HCT116 (cell line): Measurements from ENCODE around the gene UBE2H. TPM values are rescaled to one million over a fixed set of nuclear protein-coding genes. Genes with fewer than 3 reads are reported as not detected.

Experiments used
- ATAC-seq: fragments of 200-7000 bp; cut with Tn5 transposase; 2 replicates; pipeline ENCODE4 v1.9.1; 2020; ENCODE audit warnings: mild to moderate bottlenecking, moderate library complexity
- BruUV-seq: library from RNA; stranded (reverse); fragments of 400-500 nt; replicated peaks from 2 replicates; lab custom pipeline; 2021; lab: Mats Ljungman, UMichigan
- CTCF ChIA-PET: fragments of 300-600 bp; sonication (Branson Sonifier 250); formaldehyde crosslinking; loops from one replicate; lab custom pipeline; 2021; ENCODE audit warnings: antibody characterized with exemption; lab: Charles Lee
- POLR2A ChIA-PET: fragments of 300-600, 350-600 bp; sonication (Branson Sonifier 250); formaldehyde crosslinking; loops from one replicate; lab custom pipeline; 2021; ENCODE audit warnings: antibody characterized with exemption; lab: Charles Lee
- RAD21 ChIA-PET, 2 experiments: fragments of 300-600 bp; sonication (Branson Sonifier 250); formaldehyde crosslinking; loops; one replicate each; lab custom pipeline; 2023; ENCODE audit warnings: low total read pairs in 2 of 2; ENCODE audit not compliant: uncharacterized antibody in 2 of 2, unreplicated experiment in 2 of 2, low non-redundant PET in 1 of 2; lab: Charles Lee
- DNase-seq: peaks from one replicate; pipeline ENCODE4 v3.0.0-alpha.2; 2010; ENCODE audit warnings: low read depth, low spot score
- H2AFZ ChIP-seq: fragments of 200-600 bp; shearing (Covaris generic), sonication (generic); 2 replicates; pipeline ENCODE4 v1.6.1; 2017; ENCODE audit warnings: low read depth, mixed run types, mixed read lengths, antibody characterized with exemption, low read length; ENCODE audit not compliant: poor library complexity, severe bottlenecking
- H3K27ac ChIP-seq: 2 replicates; pipeline ENCODE4 v1.5.1; 2012; ENCODE audit warnings: low read depth, low read length
- H3K27me3 ChIP-seq: fragments of 200-600 bp; sonication (generic); 2 replicates; pipeline ENCODE4 v1.6.1; 2016; ENCODE audit warnings: mixed run types, low read length, mixed read lengths; ENCODE audit not compliant: insufficient read depth
- H3K36me3 ChIP-seq, 2 experiments: fragments of 200-500 bp in 1 of 2; fragments of 200-600 bp in 1 of 2; sonication (Bioruptor generic) in 1 of 2; sonication (generic) in 1 of 2; 2 replicates each; pipeline versions ENCODE4 v1.5.1 to v1.6.1; 2014 to 2016; ENCODE audit warnings: low read length in 2 of 2, inconsistent platforms in 1 of 2, mixed read lengths in 1 of 2, mixed run types in 1 of 2; ENCODE audit not compliant: insufficient read depth in 2 of 2, control insufficient read depth in 1 of 2
- H3K4me1 ChIP-seq, 2 experiments: fragments of 200-600 bp in 1 of 2; sonication (generic) in 1 of 2; 2 replicates each; pipeline versions ENCODE4 v1.5.1 to v1.6.1; 2012 to 2017; ENCODE audit warnings: low read length in 2 of 2, inconsistent platforms in 1 of 2, mild to moderate bottlenecking in 1 of 2, mixed read lengths in 1 of 2, mixed run types in 1 of 2, moderate library complexity in 1 of 2; ENCODE audit not compliant: insufficient read depth in 2 of 2, control insufficient read depth in 1 of 2
- H3K4me2 ChIP-seq: fragments of 200-600 bp; sonication (generic); 2 replicates; pipeline ENCODE4 v1.6.1; 2017; ENCODE audit warnings: mixed run types, low read length, mixed read lengths
- H3K4me3 ChIP-seq, 2 experiments: fragments of 200-600 bp in 1 of 2; sonication (generic) in 1 of 2; replicated peaks in 1 of 2; 2 replicates each; pipeline ENCODE4 v1.5.1; 2011 to 2016; ENCODE audit warnings: low read length in 2 of 2, control low read depth in 1 of 2, low read depth in 1 of 2, mild to moderate bottlenecking in 1 of 2, mixed read lengths in 1 of 2, mixed run types in 1 of 2
- H3K79me2 ChIP-seq: fragments of 200-600 bp; sonication (generic); 2 replicates; pipeline ENCODE4 v1.6.1; 2017; ENCODE audit warnings: mild to moderate bottlenecking, mixed run types, low read length, moderate library complexity, mixed read lengths; ENCODE audit not compliant: insufficient read depth
- H3K9ac ChIP-seq: fragments of 200-600 bp; sonication (generic); 2 replicates; pipeline ENCODE4 v1.6.1; 2016; ENCODE audit warnings: low read length, mixed read lengths
- H3K9me2 ChIP-seq: fragments of 200-600 bp; sonication (generic), shearing (Covaris generic); 2 replicates; pipeline ENCODE4 v1.6.1; 2017; ENCODE audit warnings: mixed run types, mild to moderate bottlenecking, moderate library complexity; ENCODE audit not compliant: insufficient read depth
- H3K9me3 ChIP-seq, 2 experiments: fragments of 200-500 bp in 1 of 2; fragments of 200-600 bp in 1 of 2; sonication (Bioruptor generic) in 1 of 2; sonication (generic) in 1 of 2; 2 replicates each; pipeline ENCODE4 v1.6.1; 2014 to 2017; ENCODE audit warnings: low read length in 2 of 2, mixed read lengths in 2 of 2, inconsistent platforms in 1 of 2, low read depth in 1 of 2, mild to moderate bottlenecking in 1 of 2, mixed run types in 1 of 2, moderate library complexity in 1 of 2; ENCODE audit not compliant: control insufficient read depth in 1 of 2, insufficient read depth in 1 of 2
- H4K20me1 ChIP-seq: fragments of 200-600 bp; sonication (generic), shearing (Covaris generic); 2 replicates; pipeline ENCODE4 v1.6.1; 2017; ENCODE audit warnings: mixed run types, mild to moderate bottlenecking, moderate library complexity; ENCODE audit not compliant: insufficient read depth
- JUND ChIP-seq: IDR thresholded peaks from 2 replicates; pipeline ENCODE4 v1.6.1; 2012
- POLR2AphosphoS5 ChIP-seq: IDR thresholded peaks from 2 replicates; pipeline ENCODE4 v1.6.1; 2011; ENCODE audit warnings: mild to moderate bottlenecking, low read depth, low read length, moderate library complexity
- REST ChIP-seq: IDR thresholded peaks from 2 replicates; pipeline ENCODE4 v1.6.1; 2012; ENCODE audit warnings: low read depth
- SRF ChIP-seq: IDR thresholded peaks from 2 replicates; pipeline ENCODE4 v1.6.1; 2012; ENCODE audit warnings: low read depth
- intact Hi-C: fragments of 100-400 bp; cut with micrococcal nuclease; formaldehyde crosslinking; loops from 2 replicates; pipeline ENCODE4 v1.10.0; 2022
- total RNA-seq: library from RNA; stranded (reverse); gene quantifications from one replicate; pipeline ENCODE4 v1.2.1, GENCODE V29; 2021; ENCODE audit not compliant: unreplicated experiment

The UBE2H gene
- total RNA-seq, 1 experiment from 2014 or later, result 117 TPM

- ChIA-PET POLR2A (interaction anchor here (1.3 kb wide), 1 partner anchor 10 kb away, joined by 4 read pairs; no protein-coding TSS in a partner anchor), CTCF (no interaction called here)
- Histone ChIP-seq H3K4me1 (peaks cover 90 to 94% of the 10 kb centered on the region in 2 experiments), H4K20me1 (no peaks in the 10 kb centered on the region), H3K79me2 (peaks cover 89% of the 10 kb centered on the region), H3K4me2 (no peak overlapping the region)
- no peak for ATAC-seq
- DNase-seq, result no peak
- TF ChIP-seq REST, result no peak
- no peak for TF ChIP-seq JUND
- TF ChIP-seq POLR2AphosphoS5, result no peak
- TF ChIP-seq SRF, result no peak
- TF ChIP-seq, all 23 proteins: peak for 0
- H3K9ac ChIP-seq, result no peak overlapping the region
- H3K27ac ChIP-seq, result peak overlapping the region; percentile 79
- intact Hi-C loops, result no loop called here
- H3K9me2 ChIP-seq, result no peaks in the 10 kb centered on the region
- H3K27me3 ChIP-seq, result no peaks in the 10 kb centered on the region
- no peak overlapping the region for H2AFZ ChIP-seq
- no peaks in the 10 kb centered on the region for H3K9me3 ChIP-seq
- RAD21 ChIA-PET, result no interaction called here
- no TSS peak for BruUV-seq
- H3K36me3 ChIP-seq, result 0 out of 4 replicates have a peak, but pooled peaks cover 0 to 2% of the 10 kb centered on the region in 2 experiments
- H3K4me3 ChIP-seq, result no peak overlapping the region
Measured at GRCh38 chr7:129898502-129899160, 54.1 kb downstream of the UBE2H start.
